ENCODE measurements around the gene ABTB2.

Gene ABTB2

DNA sequence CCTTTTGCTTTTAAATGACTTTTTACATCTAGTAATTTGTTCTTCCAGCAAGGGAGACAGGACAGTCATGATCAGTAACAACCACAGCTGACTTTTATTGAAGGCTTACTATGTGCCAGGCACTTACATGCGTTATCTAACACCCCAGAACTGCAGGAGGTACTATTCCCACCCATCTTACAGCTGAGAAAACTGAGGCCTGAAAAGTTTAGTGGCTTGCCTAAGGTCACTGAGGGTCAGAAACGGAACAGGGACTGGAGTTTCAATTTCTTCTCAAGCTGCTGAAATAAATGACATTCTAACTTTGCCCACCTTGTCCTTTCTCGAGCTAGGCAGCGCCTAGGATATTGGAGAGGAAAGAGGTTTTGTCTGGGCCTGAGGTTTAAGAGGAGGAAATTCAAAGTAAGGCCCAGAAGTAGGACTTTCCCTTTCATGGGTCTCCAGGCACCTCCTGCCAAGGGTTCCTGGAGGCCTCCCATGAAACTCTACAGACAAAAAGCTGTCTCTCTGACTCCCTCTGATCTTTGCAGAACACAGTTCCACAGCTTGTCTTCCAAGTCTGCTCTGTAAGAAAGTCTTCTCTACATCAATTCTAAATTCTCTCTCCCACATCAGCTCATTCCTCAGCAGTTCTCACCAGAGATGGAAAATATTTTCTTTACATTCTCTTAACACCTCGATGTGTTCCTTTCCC lies 150.2 kb downstream of the ABTB2 start:
- no peaks in the 10 kb centered on the region for H3K9me3 Mint-ChIP-seq
- peaks cover 43% of the 10 kb centered on the region for H3K4me1 Mint-ChIP-seq
- peak overlapping the region in 1 of 2 donors; percentile 2 for H3K27ac Mint-ChIP-seq
- H3K27me3 Mint-ChIP-seq = peaks cover 14% of the 10 kb centered on the region
- no peak for ATAC-seq
- no peak overlapping the region for H3K4me3 Mint-ChIP-seq
- DNase-seq = no peak

DNA sequence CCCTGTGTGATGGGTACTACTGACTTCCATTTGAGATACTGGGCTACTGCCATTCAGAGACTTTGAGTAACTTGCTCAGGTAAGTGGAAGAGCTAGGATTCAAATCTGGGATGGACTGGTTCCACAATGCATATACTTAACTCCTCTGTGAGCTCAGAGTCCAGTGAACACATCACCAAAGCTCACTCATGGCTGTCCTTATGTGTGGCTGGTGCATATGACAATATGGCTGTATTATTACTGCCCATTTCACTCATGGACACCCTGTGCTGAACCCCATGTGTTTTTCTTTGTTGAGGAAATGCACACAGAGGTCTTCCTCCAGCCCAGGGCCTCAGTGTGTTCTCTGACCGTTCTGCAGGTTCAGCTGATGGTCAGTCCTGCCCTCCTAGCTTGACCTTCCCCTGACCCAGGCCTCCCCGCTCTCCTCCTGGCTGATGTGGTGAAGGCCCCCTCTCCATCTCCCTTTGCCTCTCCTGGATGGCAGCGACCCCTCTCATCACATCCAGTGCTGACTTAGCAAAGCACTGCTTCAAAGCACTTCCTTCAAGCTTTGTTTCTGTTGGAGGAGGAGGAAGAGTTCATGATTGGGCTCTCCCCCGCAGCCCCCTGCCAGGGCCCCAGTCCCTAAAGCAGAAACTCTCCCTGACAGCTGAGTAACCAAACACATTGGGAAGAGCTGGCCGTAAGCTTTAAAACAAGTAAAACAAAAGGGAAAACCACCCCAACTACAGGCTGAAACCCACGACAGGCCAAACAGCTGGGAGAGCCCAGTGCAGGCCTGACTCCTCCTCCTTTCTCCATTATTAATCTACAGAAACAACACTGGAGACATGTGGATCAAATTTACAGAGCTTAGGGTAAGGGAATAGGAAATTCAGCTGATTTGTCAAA lies 151.2 kb downstream of the ABTB2 start:
- ATAC-seq = no peak
- Mint-ChIP-seq H3K4me1 (peaks cover 44% of the 10 kb centered on the region), H3K27me3 (peaks cover 14% of the 10 kb centered on the region), H3K4me3 (no peak overlapping the region), H3K27ac (peak overlapping the region in 1 of 2 donors; percentile 35), H3K9me3 (no peaks in the 10 kb centered on the region)
- no peak for DNase-seq

DNA sequence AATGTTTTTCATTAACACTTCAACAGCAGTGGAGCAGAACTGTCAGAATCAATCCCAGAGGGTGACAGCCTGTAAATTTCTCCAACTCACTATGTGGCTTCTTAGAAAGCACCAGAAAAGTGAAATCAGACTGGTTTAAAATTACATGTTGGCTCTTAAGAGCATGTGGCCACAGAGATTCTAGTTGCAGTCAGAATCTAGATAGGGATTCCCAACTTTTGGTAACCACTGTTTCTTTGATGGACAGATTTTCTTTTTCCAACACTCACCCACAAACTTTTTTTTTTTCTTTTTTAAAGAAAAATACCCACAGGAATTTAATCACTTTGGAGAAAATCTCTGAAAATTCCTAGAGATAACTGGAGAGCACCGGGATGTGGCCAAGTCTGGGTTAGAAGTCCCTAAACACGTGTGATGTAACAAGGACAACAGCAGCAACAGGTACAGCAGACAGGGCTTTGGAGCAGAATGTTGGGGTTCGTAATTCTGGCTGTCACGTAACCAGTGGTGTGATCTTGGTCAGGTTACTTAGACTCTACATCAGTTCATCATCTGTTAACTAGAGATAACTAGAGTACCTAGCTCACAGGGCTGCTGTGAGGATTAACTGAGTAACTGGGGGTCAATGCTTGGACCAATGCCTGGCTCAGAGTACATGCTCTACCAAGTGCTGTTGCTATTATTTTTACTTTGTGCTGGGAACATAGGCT lies 152.3 kb downstream of the ABTB2 start:
- no peak for DNase-seq
- Mint-ChIP-seq H3K27ac (no peak overlapping the region), H3K9me3 (no peaks in the 10 kb centered on the region), H3K27me3 (peaks cover 14% of the 10 kb centered on the region), H3K4me3 (no peak overlapping the region), H3K4me1 (peaks cover 55% of the 10 kb centered on the region)
- no peak for ATAC-seq

DNA sequence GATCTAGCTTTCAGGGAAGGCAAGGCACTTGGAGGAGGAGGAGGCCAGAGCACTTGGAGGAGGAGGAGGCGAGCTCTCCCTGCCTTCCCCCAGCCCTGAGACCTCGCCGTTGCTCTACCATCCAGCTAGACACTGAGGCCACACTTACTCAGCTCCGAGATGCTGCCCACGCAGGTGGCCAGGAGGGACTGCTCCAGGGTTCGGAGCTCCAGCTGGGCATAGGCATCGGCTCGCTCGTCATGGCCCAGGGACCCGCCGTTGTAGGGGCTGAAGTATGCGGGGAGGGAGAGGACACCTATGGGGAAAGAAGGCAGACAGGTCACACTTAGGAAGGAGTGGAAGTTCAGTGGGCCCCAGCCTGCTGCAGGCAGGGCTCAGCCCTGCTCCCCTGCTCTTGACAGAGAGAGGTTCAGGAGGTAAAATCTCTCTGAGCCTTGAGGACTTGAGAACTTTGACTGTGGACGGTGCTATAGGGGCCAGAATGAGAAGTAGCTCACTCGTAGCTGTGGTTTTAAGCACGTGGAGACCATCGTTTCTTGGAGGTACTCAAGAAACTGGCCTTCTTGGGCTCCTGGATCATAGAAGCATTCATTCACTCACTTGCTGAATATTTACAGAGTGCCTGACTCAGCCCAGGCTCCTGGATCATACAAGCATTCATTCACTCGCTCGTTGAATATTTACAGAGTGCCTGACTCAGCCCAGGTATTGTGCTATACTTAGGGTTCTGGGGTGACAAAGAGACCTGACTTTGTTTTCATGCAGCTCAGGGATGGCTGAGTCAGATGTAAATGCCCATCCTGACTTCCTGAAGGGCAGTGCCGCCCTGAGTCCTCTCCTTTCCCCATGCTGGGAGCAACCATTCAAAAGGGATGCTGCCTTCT lies 153.2 kb downstream of the ABTB2 start:
- Mint-ChIP-seq H3K9me3 (no peaks in the 10 kb centered on the region), H3K27ac (no peak overlapping the region), H3K4me3 (no peak overlapping the region), H3K4me1 (peaks cover 56% of the 10 kb centered on the region), H3K27me3 (peaks cover 14% of the 10 kb centered on the region)
- DNase-seq = no peak
- no peak for ATAC-seq

DNA sequence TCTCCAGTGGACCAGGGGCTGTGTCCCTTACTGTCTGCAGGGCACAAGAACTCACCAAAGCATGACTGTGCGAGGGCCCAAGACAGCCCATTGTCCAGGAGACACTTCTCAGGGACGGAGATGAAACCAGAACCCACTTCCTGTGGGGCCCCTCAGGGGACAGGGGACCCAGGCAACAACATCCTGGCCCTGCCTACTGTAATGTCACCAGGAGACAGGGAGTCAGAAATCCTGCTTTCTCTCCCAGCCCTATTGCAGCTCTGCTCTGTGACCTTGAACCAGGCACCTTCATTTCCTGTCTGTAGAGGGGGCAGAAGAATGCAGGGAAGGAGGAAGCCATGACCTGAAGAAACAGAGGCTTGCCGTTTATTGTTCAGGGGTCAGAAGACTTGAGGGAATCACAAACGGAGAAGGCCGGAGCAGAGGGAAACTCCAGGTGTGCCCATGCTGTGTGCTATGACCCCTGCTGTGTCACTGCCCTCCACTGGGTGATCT lies 154.4 kb downstream of the ABTB2 start:
- Mint-ChIP-seq H3K9me3 (no peaks in the 10 kb centered on the region), H3K4me3 (peak overlapping the region in 1 of 2 donors; percentile 1), H3K4me1 (peaks cover 60% of the 10 kb centered on the region), H3K27ac (peak overlapping the region; percentile 31 to 74), H3K27me3 (peaks cover 14% of the 10 kb centered on the region)
- ATAC-seq (peak; percentile 52), DNase-seq (no peak)

DNA sequence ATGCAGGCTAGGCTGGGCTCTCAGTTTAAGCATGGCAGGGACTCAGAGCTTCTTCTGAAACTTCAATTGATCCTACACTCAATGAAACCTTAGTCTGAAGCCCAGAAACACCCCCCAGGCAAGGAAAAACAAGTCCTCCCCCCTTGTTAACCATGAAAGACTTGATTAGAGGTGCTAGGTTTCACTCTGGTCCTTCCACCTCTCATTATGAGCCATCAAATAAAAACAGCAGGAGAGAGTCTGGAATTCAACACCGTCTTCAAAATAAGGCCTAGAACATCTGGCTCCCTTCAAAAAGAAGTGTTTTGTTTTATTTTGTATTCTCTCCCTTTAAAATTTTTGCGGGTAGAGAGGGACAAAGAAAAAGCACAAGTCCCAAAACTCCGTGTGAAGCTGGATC lies 156.7 kb downstream of the ABTB2 start:
- peaks cover 58% of the 10 kb centered on the region for H3K4me1 Mint-ChIP-seq
- DNase-seq = no peak
- H3K4me3 Mint-ChIP-seq = no peak overlapping the region
- peak overlapping the region in 1 of 2 donors; percentile 13 for H3K27ac Mint-ChIP-seq
- no peak for ATAC-seq
- H3K9me3 Mint-ChIP-seq = no peaks in the 10 kb centered on the region
- peaks cover 6% of the 10 kb centered on the region for H3K27me3 Mint-ChIP-seq

DNA sequence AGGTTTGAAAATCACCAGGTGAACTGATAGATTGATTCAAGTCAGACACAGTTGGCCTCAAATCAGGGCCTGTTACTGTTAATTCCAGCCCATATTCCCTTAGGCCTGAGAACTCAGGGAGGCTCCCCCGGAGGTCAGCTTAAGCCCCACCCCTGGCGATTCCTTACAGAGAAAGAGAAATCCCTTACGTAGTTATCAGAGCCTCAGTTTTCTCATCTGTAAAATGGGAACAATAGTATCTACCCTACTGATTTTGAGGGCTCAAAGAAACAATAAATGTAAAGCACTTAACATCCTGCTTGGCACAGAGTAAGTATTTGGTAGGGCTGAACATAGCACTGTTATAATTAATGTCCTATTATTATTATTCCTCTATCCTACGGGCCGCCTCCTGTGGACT lies 158.3 kb downstream of the ABTB2 start:
- no peak for ATAC-seq
- peaks cover 58% of the 10 kb centered on the region for H3K4me1 Mint-ChIP-seq
- H3K27me3 Mint-ChIP-seq = peaks cover 5% of the 10 kb centered on the region

DNA sequence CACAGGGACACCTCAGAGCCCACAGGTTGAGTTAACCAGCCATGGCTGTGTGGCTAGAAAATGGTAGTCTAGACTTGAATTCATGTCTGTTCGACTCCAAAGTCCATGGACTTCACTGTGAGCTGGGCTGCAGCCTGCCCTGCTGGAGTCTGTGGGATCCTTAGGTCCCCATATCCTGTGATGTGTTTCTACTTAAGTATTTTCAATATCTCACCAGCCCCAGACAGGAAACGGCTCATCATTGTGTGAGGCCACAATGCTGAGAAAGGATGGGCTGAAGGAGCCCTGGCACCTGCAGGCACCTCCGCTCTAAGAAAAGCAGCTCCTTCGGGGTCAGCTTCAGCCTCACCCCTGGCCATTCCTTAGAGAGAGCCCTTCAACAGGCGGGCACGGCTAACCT lies 159.3 kb downstream of the ABTB2 start:
- no peak overlapping the region for H3K4me3 Mint-ChIP-seq
- peak; percentile 76 for ATAC-seq
- DNase-seq = peak in 1 of 2 donors; percentile 21
- no peaks in the 10 kb centered on the region for H3K9me3 Mint-ChIP-seq
- H3K4me1 Mint-ChIP-seq = peaks cover 48% of the 10 kb centered on the region
- H3K27ac Mint-ChIP-seq = no peak overlapping the region
- H3K27me3 Mint-ChIP-seq = no peaks in the 10 kb centered on the region

More for the DNA sequence above, 158.3 kb downstream of the ABTB2 start:
- no peaks in the 10 kb centered on the region for H3K9me3 Mint-ChIP-seq
- no peak overlapping the region for H3K4me3 Mint-ChIP-seq
- DNase-seq = no peak
- H3K27ac Mint-ChIP-seq = peak overlapping the region in 1 of 2 donors; percentile 85

DNA sequence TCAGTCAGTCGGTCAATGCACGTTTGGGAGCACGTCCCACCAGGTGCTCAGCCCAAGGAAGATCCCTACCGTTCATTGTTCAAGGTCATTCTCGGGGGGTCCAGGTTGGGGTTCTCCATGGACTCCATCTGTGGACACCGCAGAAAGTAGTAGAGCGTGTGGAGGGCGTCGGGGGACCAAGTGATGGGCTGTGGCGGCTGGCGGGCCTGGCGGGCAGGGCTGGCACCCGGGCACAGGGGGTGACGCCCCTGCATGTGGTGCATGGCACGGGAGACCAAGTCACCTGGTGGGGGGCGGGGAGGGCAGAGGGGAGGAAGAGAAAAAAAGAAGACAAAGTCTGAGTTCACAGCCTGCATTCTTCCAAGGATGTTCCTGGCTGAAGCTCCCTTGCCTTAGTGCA lies 160.6 kb downstream of the ABTB2 start:
- Mint-ChIP-seq H3K4me3 (no peak overlapping the region), H3K4me1 (peaks cover 46% of the 10 kb centered on the region), H3K27ac (no peak overlapping the region), H3K27me3 (no peaks in the 10 kb centered on the region), H3K9me3 (no peaks in the 10 kb centered on the region)
- DNase-seq = no peak
- ATAC-seq = no peak

DNA sequence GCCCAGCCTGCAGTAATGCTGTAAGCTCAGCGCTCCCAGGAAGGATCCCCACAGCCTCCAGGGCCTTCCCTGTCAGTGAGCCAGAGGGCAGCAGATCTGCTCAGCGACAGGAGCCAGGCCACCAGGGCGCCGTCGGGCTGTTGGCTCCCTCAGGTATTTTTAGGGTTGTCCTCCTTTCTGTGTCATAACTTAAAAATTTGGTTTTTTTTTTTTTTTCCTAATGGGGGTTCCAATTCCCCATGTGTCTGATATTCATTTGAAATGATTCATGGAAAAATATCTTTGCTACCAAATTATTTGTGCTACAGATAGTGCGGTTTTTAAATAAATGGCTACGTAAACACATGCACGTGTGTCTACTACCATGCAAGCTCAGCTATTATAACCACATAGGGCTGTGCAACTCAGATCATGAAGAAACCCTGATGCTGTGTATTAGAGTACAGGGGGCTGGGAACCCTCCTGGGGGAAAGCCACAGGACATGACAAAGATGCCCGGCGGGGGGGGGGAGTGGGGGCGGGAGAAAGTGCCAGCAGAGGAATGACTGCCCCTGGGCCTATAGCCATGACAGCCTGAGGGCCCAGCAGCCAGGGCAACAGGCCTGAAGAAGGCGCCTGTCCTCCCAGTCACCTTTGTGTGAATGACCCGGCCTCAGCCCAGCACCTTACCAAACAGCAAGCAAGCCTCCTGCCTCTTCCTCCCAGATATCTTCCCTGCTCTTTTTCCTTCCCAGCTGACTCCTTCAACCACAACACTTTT lies 163.1 kb downstream of the ABTB2 start:
- ATAC-seq (no peak), DNase-seq (no peak)
- Mint-ChIP-seq H3K27me3 (no peaks in the 10 kb centered on the region), H3K9me3 (no peaks in the 10 kb centered on the region), H3K27ac (no peak overlapping the region), H3K4me1 (peaks cover 32% of the 10 kb centered on the region), H3K4me3 (no peak overlapping the region)

DNA sequence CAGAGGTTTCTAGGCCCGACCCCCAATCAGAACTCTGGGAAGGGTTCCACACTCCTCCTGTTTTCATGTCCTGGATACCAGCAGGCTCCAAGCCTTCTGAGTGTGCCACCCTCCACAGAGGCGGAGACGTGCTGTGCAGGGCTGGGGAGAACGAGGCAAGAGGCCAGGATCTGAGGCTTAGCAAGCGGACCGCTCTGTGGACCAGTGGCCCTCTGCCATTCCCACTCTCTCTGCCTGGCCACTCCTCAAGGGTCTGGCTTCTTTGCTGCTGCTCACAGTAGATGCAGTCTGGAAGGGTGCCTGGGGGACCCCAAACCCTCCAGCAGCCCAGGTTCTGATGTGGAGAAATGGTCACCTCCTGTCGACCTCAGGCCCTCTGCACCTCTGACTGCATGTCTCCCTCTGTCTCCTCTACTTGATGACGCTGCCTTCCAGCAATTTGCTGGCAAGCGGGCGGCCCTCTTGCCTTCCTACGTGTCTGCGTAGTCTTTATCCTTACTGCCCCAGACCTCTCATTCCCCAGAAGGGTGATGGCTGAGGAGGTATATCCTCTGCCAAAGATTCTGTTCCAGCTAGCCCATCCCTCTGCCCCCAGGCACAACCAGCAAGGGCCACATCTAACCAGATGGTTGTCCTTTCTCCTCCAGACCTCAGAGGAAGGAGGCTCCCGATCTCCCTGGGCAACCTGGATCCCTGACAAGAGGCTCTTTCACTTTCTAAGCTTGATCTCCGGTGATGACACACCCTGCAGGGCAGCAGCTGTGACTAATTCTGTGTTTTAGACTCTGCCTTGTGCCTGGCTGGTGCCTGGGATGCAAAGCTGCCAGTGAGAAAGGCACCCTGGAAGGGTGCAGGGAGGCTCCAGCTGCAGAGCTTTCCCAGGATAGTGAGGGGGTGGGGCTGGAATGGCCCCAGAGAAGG lies 165.1 kb downstream of the ABTB2 start:
- ATAC-seq = peak; percentile 76
- H3K4me3 Mint-ChIP-seq = no peak overlapping the region
- H3K27ac Mint-ChIP-seq = peak overlapping the region in 1 of 2 donors; percentile 84
- peaks cover 15% of the 10 kb centered on the region for H3K4me1 Mint-ChIP-seq
- DNase-seq = no peak
- H3K27me3 Mint-ChIP-seq = no peaks in the 10 kb centered on the region
- no peaks in the 10 kb centered on the region for H3K9me3 Mint-ChIP-seq

DNA sequence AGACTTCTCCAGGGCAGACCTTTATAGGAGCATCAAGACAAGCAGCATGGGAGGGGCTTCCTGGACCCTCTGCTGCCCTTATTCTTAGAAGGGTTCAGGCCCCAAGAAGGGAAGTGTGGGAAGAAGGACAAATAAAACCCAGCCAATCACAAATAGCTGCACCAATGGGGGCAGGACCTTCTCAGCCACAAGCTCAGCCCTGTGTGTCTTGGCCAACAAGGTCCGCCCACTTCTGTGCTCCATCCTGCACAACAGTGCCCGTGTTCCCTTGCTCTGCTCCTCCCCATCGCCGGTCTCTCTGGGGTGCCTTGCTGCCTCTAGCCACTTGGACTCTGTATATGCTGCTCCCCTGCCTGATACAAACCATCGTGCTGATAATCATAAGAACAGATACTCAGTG lies 166.2 kb downstream of the ABTB2 start:
- Mint-ChIP-seq H3K27me3 (no peaks in the 10 kb centered on the region), H3K4me1 (peaks cover 6% of the 10 kb centered on the region), H3K27ac (no peak overlapping the region), H3K4me3 (no peak overlapping the region), H3K9me3 (no peaks in the 10 kb centered on the region)
- DNase-seq (no peak), ATAC-seq (no peak)
